WTC11 (cell line): Measurements from ENCODE around the gene PDK2. TPM values are rescaled to one million over a fixed set of nuclear protein-coding genes. Genes with fewer than 3 reads are reported as not detected.

Source experiments
- ATAC-seq: fragments of 200-7000 bp; cut with Tn5 transposase; 2 replicates; pipeline ENCODE4 v1.10.0; 2021; ENCODE audit warnings: mild to moderate bottlenecking, moderate library complexity
- CTCF ChIA-PET: fragments of 300-600 bp; sonication (Branson Sonifier 250); formaldehyde crosslinking; loops from one replicate; lab custom pipeline; 2021; ENCODE audit warnings: antibody characterized with exemption; lab: Charles Lee
- POLR2A ChIA-PET: fragments of 350-600 bp; sonication (Branson Sonifier 250); formaldehyde crosslinking; loops from one replicate; lab custom pipeline; 2021; ENCODE audit warnings: antibody characterized with exemption; lab: Charles Lee
- DNase-seq: peaks from one replicate; pipeline ENCODE4 v3.0.0; 2021; ENCODE audit warnings: low spot score
- H3K27ac Mint-ChIP-seq: 2 replicates; pipeline ENCODE4 v1.8.0; 2021; ENCODE audit warnings: mixed read lengths
- H3K27me3 Mint-ChIP-seq: 2 replicates; pipeline ENCODE4 v1.8.0; 2021; ENCODE audit warnings: low read depth, mild to moderate bottlenecking, moderate library complexity, mixed read lengths
- H3K36me3 Mint-ChIP-seq: 2 replicates; pipeline ENCODE4 v1.8.0; 2021; ENCODE audit warnings: mixed read lengths
- H3K4me1 Mint-ChIP-seq: 2 replicates; pipeline ENCODE4 v1.8.0; 2022; ENCODE audit warnings: mixed read lengths
- H3K4me3 Mint-ChIP-seq: 2 replicates; pipeline ENCODE4 v1.8.0; 2021; ENCODE audit warnings: mild to moderate bottlenecking, moderate library complexity, mixed read lengths
- H3K9me3 Mint-ChIP-seq: 2 replicates; pipeline ENCODE4 v1.8.0; 2021; ENCODE audit warnings: mixed read lengths
- ATF1 ChIP-seq: sonication (generic); formaldehyde crosslinking; IDR thresholded peaks from 2 replicates; pipeline ENCODE4 v1.8.1; 2023; ENCODE audit warnings: mild to moderate bottlenecking, moderate library complexity, missing genetic modification reagents
- EMX1 ChIP-seq: fragments of 250-450 bp; sonication (Bioruptor Pico); IDR thresholded peaks from 2 replicates; pipeline ENCODE4 v1.8.0; 2021; ENCODE audit warnings: mild to moderate bottlenecking
- ESRRA ChIP-seq: sonication (generic); formaldehyde crosslinking; IDR thresholded peaks from 2 replicates; pipeline ENCODE4 v1.8.1; 2022; ENCODE audit warnings: mild to moderate bottlenecking, missing genetic modification reagents, borderline replicate concordance
- FOXK1 ChIP-seq: sonication (generic); formaldehyde crosslinking; IDR thresholded peaks from 2 replicates; pipeline ENCODE4 v1.8.0; 2022; ENCODE audit warnings: mild to moderate bottlenecking, moderate library complexity, missing genetic modification reagents
- GABPB1 ChIP-seq: sonication (generic); formaldehyde crosslinking; IDR thresholded peaks from 2 replicates; pipeline ENCODE4 v1.8.1; 2023; ENCODE audit warnings: mild to moderate bottlenecking, missing genetic modification reagents
- HMGA2 ChIP-seq: fragments of 250-450 bp; sonication (Bioruptor Pico); IDR thresholded peaks from 2 replicates; pipeline ENCODE4 v1.4.0; 2021; ENCODE audit warnings: mild to moderate bottlenecking, moderate library complexity
- NFE2L1 ChIP-seq: sonication (generic); formaldehyde crosslinking; IDR thresholded peaks from 2 replicates; pipeline ENCODE4 v1.8.1; 2023; ENCODE audit warnings: missing genetic modification reagents
- NR1H2 ChIP-seq: sonication (generic); formaldehyde crosslinking; IDR thresholded peaks from 2 replicates; pipeline ENCODE4 v1.9.0; 2021; ENCODE audit warnings: mild to moderate bottlenecking, moderate library complexity, missing genetic modification reagents
- SMAD3 ChIP-seq: sonication (generic); formaldehyde crosslinking; IDR thresholded peaks from 2 replicates; pipeline ENCODE4 v1.8.0; 2022; ENCODE audit warnings: missing genetic modification reagents, mild to moderate bottlenecking, borderline replicate concordance
- ZNF121 ChIP-seq: sonication (generic); formaldehyde crosslinking; IDR thresholded peaks from 2 replicates; pipeline ENCODE4 v1.8.0; 2023; ENCODE audit warnings: missing genetic modification reagents
- ZNF317 ChIP-seq: sonication (generic); formaldehyde crosslinking; IDR thresholded peaks from 2 replicates; pipeline ENCODE4 v1.8.1; 2023; ENCODE audit warnings: low read depth, mild to moderate bottlenecking, moderate library complexity, missing genetic modification reagents, borderline replicate concordance
- total RNA-seq: library from RNA; stranded (reverse); gene quantifications from 3 replicates; pipeline ENCODE4 v1.2.3, GENCODE V29; 2021
- TF ChIP-seq, protein P1 (sequence below): fragments of 250-450 bp; sonication (Bioruptor Pico); IDR thresholded peaks from 2 replicates; pipeline ENCODE4 v2.1.2; 2022; ENCODE audit warnings: mild to moderate bottlenecking, moderate library complexity
- TF ChIP-seq, protein P2 (sequence below): fragments of 250-450 bp; sonication (Bioruptor Pico); IDR thresholded peaks from 2 replicates; pipeline ENCODE4 v1.9.0; 2021; ENCODE audit warnings: mild to moderate bottlenecking
- TF ChIP-seq, protein P3 (sequence below): sonication (generic); formaldehyde crosslinking; IDR thresholded peaks from 2 replicates; pipeline ENCODE4 v1.8.1; 2023; ENCODE audit warnings: mild to moderate bottlenecking, missing genetic modification reagents
- TF ChIP-seq, protein P4 (sequence below): sonication (generic); formaldehyde crosslinking; IDR thresholded peaks from 2 replicates; pipeline ENCODE4 v1.8.1; 2023; ENCODE audit warnings: mild to moderate bottlenecking, moderate library complexity, missing genetic modification reagents
- TF ChIP-seq, protein P5 (sequence below): sonication (generic); formaldehyde crosslinking; IDR thresholded peaks from 2 replicates; pipeline ENCODE4 v1.8.1; 2022; ENCODE audit warnings: missing genetic modification reagents, borderline replicate concordance
- TF ChIP-seq, protein P6 (sequence below): fragments of 250-450 bp; sonication (Bioruptor Pico); IDR thresholded peaks from 2 replicates; pipeline ENCODE4 v1.9.0; 2021; ENCODE audit warnings: moderate library complexity, mild to moderate bottlenecking, inconsistent platforms, borderline replicate concordance
- TF ChIP-seq, protein P7 (sequence below): fragments of 250-450 bp; sonication (Bioruptor Pico); conservative IDR thresholded peaks from 2 replicates; pipeline ENCODE4 v1.9.0; 2021; ENCODE audit warnings: mild to moderate bottlenecking

PDK2 gene
- total RNA-seq, 1 experiment from 2014 or later: 16.6 TPM

DNA sequence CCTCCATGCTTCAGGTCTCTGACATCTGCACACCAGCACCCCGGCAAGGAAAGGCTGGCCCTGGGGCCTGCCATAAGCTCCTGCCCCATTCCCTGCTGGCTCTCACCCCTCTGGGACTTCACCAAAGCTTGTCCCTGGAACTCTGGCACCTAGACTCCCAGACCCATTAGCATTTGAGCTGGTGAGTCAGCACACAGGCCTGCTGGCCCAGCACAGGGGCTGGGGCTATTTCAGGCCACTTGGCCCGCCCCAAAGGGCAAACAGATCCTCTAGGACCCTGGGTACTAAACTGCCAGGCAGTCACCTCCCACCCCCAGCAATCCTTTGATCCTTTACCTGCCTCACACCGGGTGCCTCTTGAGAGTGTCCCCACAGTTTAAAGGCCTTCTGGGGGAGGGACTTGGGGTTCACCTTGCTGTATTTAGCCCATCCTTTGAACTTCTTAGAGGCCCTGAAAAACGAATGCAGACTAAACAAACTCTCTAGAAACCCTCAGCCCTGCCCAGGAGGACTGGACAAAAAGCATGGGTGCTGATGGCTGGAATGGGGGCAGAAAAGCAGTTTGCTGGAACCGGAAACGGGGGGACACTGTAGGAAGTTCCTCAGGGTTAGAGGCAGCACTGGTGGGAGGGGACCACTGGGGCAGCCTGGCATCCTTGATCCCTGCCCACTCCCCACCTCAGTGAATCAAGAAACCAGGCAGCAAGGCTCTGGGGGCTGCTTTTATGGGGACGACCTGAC lies 38.0 kb downstream of the PDK2 start:
- Mint-ChIP-seq H3K36me3 (peaks cover 8% of the 10 kb centered on the region), H3K9me3 (no peaks in the 10 kb centered on the region), H3K4me1 (peaks cover 39% of the 10 kb centered on the region), H3K27ac (no peak overlapping the region), H3K4me3 (no peak overlapping the region), H3K27me3 (peaks cover 23% of the 10 kb centered on the region)
- ChIA-PET CTCF (interaction anchor here (0.6 to 2.0 kb wide), 11 partner anchors 10 to 229 kb away, joined by 3 to 10 read pairs (median 4); partner anchors contain the start of genes COL1A1 and PDK2), POLR2A (no interaction called here)
- TF ChIP-seq, protein P1, sequence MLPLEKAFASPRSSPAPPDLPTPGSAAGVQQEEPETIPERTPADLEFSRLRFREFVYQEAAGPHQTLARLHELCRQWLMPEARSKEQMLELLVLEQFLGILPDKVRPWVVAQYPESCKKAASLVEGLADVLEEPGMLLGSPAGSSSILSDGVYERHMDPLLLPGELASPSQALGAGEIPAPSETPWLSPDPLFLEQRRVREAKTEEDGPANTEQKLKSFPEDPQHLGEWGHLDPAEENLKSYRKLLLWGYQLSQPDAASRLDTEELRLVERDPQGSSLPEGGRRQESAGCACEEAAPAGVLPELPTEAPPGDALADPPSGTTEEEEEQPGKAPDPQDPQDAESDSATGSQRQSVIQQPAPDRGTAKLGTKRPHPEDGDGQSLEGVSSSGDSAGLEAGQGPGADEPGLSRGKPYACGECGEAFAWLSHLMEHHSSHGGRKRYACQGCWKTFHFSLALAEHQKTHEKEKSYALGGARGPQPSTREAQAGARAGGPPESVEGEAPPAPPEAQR: no peak
- TF ChIP-seq ZNF317 (CRISPR knock-in tag) (no peak), EMX1 (CRISPR knock-in tag) (no peak), GABPB1 (CRISPR knock-in tag) (no peak), ESRRA (CRISPR knock-in tag) (no peak), SMAD3 (CRISPR knock-in tag) (0 out of 2 replicates have a peak, but pooled peaks have one; percentile 27)
- TF ChIP-seq, protein P2, sequence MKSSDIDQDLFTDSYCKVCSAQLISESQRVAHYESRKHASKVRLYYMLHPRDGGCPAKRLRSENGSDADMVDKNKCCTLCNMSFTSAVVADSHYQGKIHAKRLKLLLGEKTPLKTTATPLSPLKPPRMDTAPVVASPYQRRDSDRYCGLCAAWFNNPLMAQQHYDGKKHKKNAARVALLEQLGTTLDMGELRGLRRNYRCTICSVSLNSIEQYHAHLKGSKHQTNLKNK: no peak
- ATAC-seq (peak; percentile 14), DNase-seq (no peak)

DNA sequence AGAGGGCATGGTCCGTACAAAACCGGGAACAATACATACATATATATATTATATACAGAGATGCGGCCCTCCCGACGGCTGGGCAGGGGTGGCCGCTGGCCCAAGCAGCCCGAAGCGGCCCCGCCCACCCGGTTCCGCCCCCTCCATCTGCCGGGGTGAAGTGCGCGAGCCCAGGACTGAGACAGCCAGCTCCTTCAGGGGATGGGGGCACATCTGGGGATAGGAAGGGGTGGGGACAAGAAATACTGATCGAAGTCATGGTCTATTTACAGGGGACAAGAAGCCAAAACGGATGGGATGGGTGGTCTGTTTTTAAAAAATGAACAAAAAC lies 38.6 kb downstream of the PDK2 start:
- DNase-seq: no peak

More for the DNA sequence above, 38.6 kb downstream of the PDK2 start:
- Mint-ChIP-seq H3K36me3 (peaks cover 13% of the 10 kb centered on the region), H3K27ac (no peak overlapping the region), H3K9me3 (no peaks in the 10 kb centered on the region), H3K27me3 (peaks cover 21% of the 10 kb centered on the region), H3K4me1 (peaks cover 34% of the 10 kb centered on the region), H3K4me3 (no peak overlapping the region; the same call in 1 of the 2 replicates)
- POLR2A ChIA-PET: no interaction called here
- ATAC-seq: no peak
- TF ChIP-seq, protein P3, sequence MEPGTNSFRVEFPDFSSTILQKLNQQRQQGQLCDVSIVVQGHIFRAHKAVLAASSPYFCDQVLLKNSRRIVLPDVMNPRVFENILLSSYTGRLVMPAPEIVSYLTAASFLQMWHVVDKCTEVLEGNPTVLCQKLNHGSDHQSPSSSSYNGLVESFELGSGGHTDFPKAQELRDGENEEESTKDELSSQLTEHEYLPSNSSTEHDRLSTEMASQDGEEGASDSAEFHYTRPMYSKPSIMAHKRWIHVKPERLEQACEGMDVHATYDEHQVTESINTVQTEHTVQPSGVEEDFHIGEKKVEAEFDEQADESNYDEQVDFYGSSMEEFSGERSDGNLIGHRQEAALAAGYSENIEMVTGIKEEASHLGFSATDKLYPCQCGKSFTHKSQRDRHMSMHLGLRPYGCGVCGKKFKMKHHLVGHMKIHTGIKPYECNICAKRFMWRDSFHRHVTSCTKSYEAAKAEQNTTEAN (CRISPR knock-in tag): no peak
- TF ChIP-seq ATF1 (CRISPR knock-in tag): no peak
- TF ChIP-seq, protein P4, sequence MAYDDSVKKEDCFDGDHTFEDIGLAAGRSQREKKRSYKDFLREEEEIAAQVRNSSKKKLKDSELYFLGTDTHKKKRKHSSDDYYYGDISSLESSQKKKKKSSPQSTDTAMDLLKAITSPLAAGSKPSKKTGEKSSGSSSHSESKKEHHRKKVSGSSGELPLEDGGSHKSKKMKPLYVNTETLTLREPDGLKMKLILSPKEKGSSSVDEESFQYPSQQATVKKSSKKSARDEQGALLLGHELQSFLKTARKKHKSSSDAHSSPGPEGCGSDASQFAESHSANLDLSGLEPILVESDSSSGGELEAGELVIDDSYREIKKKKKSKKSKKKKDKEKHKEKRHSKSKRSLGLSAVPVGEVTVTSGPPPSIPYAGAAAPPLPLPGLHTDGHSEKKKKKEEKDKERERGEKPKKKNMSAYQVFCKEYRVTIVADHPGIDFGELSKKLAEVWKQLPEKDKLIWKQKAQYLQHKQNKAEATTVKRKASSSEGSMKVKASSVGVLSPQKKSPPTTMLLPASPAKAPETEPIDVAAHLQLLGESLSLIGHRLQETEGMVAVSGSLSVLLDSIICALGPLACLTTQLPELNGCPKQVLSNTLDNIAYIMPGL (CRISPR knock-in tag): no peak
- TF ChIP-seq ZNF121 (CRISPR knock-in tag): no peak
- no peak for TF ChIP-seq FOXK1
- no peak for TF ChIP-seq NFE2L1 (CRISPR knock-in tag)
- no peak for TF ChIP-seq HMGA2 (CRISPR knock-in tag)
- TF ChIP-seq, protein P5, sequence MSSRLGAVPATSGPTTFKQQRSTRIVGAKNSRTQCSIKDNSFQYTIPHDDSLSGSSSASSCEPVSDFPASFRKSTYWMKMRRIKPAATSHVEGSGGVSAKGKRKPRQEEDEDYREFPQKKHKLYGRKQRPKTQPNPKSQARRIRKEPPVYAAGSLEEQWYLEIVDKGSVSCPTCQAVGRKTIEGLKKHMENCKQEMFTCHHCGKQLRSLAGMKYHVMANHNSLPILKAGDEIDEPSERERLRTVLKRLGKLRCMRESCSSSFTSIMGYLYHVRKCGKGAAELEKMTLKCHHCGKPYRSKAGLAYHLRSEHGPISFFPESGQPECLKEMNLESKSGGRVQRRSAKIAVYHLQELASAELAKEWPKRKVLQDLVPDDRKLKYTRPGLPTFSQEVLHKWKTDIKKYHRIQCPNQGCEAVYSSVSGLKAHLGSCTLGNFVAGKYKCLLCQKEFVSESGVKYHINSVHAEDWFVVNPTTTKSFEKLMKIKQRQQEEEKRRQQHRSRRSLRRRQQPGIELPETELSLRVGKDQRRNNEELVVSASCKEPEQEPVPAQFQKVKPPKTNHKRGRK: no peak
- TF ChIP-seq, protein P6, sequence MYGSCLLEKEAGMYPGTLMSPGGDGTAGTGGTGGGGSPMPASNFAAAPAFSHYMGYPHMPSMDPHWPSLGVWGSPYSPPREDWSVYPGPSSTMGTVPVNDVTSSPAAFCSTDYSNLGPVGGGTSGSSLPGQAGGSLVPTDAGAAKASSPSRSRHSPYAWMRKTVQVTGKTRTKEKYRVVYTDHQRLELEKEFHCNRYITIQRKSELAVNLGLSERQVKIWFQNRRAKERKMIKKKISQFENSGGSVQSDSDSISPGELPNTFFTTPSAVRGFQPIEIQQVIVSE: no peak
- no peak for TF ChIP-seq NR1H2 (CRISPR knock-in tag)
- TF ChIP-seq, protein P7, sequence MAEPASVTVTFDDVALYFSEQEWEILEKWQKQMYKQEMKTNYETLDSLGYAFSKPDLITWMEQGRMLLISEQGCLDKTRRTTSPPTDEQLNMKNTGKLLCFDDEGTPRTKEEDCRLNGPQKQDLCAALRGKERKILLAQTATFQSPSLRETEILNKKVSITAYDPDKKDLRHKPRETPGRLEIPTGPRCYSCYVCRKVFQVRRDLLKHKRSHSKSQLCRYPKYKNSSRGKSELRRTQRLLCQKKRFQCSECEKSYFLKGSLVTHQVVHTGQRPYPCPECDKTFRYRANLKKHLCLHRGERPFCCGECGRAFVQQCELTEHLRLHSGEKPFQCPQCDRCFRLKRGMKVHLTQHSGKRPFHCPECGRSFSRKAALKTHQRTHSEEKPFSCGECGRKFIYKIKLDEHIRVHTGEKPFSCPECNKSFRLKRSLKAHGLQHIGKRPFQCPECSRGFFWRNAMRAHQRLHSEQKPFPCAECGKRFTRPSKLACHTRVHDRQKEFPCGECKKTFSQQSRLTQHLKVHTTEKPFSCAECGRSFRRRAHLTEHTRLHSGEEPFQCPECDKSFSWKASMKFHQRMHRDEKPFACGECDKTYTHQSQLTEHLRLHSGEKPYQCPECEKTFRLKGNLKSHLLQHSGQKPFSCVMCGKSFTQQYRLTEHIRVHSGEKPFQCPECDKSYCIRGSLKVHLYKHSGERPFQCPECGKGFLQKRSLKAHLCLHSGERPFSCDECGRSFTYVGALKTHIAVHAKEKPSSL (CRISPR knock-in tag): no peak
- CTCF ChIA-PET: interaction anchor here (0.6 to 1.9 kb wide), 8 partner anchors 10 to 229 kb away, joined by 3 to 10 read pairs (median 4); partner anchors contain the start of gene COL1A1
